C4-2B (cell line): Measurements from ENCODE around the gene KCTD6.

Source experiments
- ZFX ChIP-seq: fragments of 450-650 bp; IDR thresholded peaks from 2 replicates; pipeline ENCODE4 v1.6.1; 2017
- TF ChIP-seq, protein P1 (sequence below): fragments of 450-650 bp; conservative IDR thresholded peaks from 2 replicates; pipeline ENCODE4 v1.5.1; 2017; ENCODE audit warnings: mild to moderate bottlenecking

DNA sequence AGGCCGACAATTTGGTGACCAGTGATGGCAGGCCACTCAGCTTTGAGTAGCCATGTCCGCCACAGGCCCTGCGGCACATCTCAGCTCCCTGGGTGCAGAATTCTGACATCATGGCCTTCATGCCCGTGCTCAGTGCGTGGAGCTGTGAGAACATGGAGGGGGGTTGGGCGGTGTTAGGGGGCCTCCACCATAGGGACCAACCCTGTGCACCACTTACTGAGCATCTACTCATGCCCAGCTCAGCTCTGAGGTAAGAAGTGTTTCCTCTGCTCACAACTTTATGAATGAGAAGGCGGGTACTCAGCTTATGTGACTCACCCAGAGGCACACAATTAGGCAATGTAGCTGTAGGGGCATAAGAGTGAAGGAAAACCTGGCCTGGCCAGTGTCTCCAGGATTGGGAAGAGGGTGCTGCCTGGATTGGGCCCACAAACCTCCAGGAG, 34.6 kb downstream of the KCTD6 start:
- TF ChIP-seq, protein P1, sequence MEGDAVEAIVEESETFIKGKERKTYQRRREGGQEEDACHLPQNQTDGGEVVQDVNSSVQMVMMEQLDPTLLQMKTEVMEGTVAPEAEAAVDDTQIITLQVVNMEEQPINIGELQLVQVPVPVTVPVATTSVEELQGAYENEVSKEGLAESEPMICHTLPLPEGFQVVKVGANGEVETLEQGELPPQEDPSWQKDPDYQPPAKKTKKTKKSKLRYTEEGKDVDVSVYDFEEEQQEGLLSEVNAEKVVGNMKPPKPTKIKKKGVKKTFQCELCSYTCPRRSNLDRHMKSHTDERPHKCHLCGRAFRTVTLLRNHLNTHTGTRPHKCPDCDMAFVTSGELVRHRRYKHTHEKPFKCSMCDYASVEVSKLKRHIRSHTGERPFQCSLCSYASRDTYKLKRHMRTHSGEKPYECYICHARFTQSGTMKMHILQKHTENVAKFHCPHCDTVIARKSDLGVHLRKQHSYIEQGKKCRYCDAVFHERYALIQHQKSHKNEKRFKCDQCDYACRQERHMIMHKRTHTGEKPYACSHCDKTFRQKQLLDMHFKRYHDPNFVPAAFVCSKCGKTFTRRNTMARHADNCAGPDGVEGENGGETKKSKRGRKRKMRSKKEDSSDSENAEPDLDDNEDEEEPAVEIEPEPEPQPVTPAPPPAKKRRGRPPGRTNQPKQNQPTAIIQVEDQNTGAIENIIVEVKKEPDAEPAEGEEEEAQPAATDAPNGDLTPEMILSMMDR = no peak
- TF ChIP-seq ZFX = no peak
